Measurements from ENCODE around the gene PRM1.
"Not testable (repeated sequence)": the region's sequence is repeated elsewhere in the genome, so short reads cannot be mapped to it uniquely, and the experiment has no call there.

Gene PRM1

GRCh38 chr16:11314309-11314894 is 33.3 kb upstream of the PRM1 start:
- no peak for DNase-seq (ENCODE audit: low spot score)

GRCh38 chr16:11313493-11314308 is 32.6 kb upstream of the PRM1 start:
- DNase-seq (ENCODE audit: low spot score), result no peak

DNA sequence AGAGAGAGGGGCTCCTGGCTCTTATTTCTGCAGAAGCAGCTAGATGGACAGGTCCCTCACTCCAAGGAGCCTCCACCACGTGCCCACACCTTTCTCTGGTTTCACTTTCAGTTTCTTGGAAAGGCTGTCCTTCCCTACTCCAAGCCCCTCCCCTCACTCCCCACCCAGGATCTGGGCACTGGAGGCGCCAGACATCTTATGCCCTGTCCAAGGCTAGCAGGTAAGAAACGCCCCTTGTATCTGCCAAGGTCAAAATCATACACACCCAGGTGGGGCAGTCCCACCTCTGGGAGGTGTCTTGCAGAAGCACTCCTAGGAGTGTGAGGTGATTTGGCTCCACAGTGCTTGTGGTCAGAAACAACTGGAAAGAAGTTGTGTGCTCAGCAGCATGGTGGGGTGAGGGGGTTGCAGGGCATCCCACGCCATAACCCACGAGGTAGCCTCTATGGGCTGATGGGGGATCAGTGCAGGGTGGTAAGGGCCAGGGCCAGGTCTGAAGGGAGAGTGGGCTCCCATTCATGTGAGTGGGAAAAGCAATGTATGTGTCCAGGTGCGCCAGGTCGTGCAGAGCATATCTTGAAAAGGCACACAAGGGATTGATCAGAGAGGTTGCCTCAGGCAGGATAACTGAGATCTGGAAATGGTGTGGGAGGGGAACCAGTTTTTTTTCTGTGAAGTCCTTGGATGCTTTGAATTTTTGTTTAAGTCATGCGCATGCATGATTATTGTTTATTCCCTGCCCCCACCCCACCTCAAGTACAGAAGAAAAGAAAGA is 31.8 kb upstream of the PRM1 start:
- peak; percentile 21 for DNase-seq (ENCODE audit: low spot score)

- peak; percentile 51 for DNase-seq (ENCODE audit: low spot score)
These were observed 29.9 kb upstream of the PRM1 start for GRCh38 chr16:11310997-11311561.

- DNase-seq (ENCODE audit: low spot score), result no peak
These were observed 29.5 kb upstream of the PRM1 start for GRCh38 chr16:11310634-11310977.

- DNase-seq (ENCODE audit: low spot score), result no peak
These were observed 28.9 kb upstream of the PRM1 start for GRCh38 chr16:11309895-11310633.

- DNase-seq (ENCODE audit: low spot score), result no peak
These were observed 27.6 kb upstream of the PRM1 start for GRCh38 chr16:11308493-11309283.

DNA sequence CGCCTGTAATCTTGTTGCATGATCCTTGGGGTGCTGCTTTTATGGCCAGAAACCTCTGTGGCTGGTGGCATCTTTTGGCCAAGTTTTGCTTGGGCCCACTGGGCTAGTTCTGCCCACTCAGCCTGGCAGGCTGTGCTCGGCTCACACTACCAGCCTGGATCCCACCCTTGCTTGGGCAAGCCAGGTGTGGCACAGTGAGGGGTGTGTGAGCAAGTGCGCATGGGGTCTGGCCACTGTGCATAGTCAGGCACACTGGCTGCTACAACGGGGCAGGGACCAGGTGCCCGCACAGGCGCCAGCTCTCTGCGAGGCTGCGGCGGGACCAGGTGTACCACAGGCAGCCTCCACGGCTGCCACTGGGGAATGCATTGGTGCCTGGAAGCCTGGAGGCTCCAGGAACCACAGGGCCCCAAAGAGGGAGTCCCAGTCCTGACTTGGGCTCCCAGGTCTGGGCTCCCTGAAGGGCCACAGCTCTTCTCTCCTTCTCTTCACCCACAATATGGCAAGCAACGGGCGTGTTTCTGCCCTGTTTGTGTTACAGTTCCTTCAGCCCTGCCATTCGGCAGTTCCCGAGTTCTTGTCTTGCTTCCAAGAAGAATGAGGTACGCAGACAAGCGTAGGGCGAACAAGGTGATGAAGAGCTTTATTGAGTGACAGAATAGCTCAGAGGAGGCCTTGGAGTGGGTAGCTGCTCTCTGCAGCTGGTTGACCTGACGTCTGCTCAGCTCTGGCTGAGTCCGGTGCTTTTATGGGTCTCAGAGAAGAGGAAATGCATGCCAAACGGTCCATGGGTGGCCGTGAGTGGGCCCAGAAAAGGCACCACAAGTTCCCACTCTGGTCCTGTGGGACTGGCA is 26.7 kb upstream of the PRM1 start:
- no peak for DNase-seq (ENCODE audit: low spot score)

DNA sequence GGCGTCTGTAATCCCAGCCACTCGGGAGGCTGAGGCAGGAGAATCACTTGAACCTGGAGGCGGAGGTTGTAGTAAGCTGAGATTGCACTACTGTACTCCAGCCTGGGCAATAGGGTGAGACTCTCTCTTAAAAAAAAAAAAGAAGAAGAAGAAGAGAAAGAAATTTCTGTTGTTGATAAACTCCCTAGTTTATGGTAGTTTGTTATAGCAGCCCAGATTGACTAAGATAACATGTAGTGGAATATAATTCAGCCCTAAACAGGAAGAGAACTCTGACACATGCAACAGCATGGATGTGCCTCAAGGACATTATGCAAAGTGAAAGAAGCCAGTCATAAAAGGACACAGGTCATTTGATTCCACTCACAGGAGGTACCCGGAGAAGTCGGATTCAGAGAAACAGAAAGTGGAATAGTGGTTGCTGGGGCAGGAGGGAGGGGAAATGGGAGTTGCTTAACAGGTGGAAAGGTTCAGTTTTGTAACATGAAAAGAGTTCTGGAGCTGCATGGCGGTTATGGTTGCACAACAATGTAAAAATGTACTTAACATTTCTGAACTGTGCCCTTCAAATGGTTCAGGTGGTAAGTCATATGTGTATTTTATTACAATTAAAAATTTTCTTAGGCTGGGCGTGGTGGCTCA is 26.0 kb upstream of the PRM1 start:
- DNase-seq (ENCODE audit: low spot score), result no peak

DNA sequence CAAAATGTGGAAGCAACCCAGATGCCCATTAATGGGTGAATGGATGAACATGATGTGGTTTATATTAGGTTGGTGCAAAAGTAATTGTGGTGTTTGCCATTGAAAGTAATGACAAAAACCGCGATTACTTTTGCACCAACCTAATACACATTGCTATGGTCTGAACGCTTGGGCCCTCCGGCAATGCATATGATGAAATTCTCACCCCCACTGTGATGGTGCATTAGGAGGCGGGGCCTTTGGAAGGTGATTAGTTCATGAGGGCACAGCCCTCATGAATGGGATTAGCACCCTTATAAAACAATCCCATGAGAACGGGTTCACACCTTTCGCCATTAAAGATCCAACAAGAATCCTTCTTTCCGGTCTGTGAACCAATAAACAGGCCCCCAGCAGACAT is 25.3 kb upstream of the PRM1 start:
- DNase-seq (ENCODE audit: low spot score), result no peak

GRCh38 chr16:11303405-11304138 is 22.4 kb upstream of the PRM1 start:
- no peak for DNase-seq (ENCODE audit: low spot score)

DNA sequence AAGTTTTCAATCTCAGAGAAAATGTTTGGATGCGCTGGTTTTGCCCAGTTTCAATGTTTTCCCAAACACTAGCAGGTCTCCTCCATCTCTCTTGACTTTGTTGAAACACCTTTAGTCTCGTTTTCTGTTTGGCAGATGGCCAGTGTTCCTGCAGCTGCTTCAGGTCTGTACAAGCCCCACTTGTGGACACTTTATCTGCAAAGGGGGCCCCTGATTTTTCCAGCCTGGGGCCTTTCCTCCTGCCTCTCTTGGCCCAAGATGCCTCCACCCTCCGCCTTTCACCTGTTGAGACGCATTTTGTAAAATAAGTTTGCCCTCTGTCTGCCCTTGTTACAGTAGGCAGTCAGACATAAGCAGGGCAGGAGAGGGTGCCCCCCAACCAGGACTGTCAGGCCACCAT is 21.8 kb upstream of the PRM1 start:
- no peak for DNase-seq (ENCODE audit: low spot score)

DNA sequence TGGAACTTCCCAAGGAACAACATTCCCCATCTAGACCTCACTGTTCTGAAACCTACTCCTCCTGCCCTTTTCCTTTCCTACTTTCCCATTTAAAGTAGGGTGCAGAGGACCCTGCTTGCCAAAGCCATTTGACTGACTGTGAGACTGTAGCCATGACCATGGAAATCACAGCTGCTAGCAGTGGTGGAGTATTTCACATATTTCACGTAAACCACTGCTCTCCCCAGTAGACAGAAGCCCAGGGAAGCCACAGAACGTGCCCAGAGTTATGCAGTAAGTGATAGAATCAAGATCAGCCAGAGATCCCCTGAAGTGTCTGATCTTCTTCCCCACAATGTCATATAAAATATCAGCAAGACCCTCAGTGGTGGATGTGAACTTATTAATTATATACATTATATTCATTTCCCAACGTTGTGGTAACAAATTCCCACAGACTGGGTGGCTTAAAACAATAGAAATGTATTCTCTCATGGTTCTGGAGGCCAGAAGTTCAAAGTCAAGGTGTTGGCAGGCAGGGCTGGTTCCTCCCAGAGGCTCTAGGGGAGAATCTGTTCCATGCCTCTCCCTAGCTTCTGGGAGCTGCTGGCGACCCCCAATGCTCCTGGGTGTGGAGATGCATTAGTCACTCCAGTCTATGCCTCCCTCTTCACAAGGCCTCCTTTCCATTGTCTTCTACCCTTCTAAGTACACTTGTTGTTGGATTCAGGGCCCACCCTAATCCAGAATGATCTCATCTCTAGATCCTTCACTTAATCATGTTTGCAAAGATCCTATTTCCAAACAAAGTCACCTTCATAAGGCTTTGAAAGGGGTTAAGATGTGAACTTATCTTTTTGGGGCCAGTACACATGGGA is 20.7 kb upstream of the PRM1 start:
- DNase-seq (ENCODE audit: low spot score), result no peak

- no peak for DNase-seq (ENCODE audit: low spot score)
These were observed 19.4 kb upstream of the PRM1 start for GRCh38 chr16:11300560-11300892.

- no peak for DNase-seq (ENCODE audit: low spot score)
These were observed 18.9 kb upstream of the PRM1 start for GRCh38 chr16:11299865-11300559.

- not testable (repeated sequence) for DNase-seq (ENCODE audit: low spot score)
These were observed 17.9 kb upstream of the PRM1 start for GRCh38 chr16:11298950-11299547.
